Endothelial cell of umbilical vein (primary cell): ENCODE data around the gene GPR150.

ENCODE experiments used
- CTCF ChIP-seq, 2 donors: IDR thresholded peaks; 1 replicate in 1 of 2; 2 replicates in 1 of 2; pipeline ENCODE4 v1.5.1; 2011; ENCODE audit warnings: low read length in 2 of 2, mild to moderate bottlenecking in 2 of 2, moderate library complexity in 2 of 2, control low read depth in 1 of 2, inconsistent platforms in 1 of 2, low read depth in 1 of 2; ENCODE audit not compliant: insufficient read depth in 1 of 2; ENCODE audit errors: extremely low read depth in 1 of 2
- GATA2 ChIP-seq: IDR thresholded peaks from 2 replicates; pipeline ENCODE4 v1.7.0; 2011; ENCODE audit warnings: low read depth, mild to moderate bottlenecking, moderate library complexity, mixed read lengths, low read length; ENCODE audit not compliant: insufficient read length, insufficient read depth
- POLR2AphosphoS5 ChIP-seq: IDR thresholded peaks from 2 replicates; pipeline ENCODE4 v1.6.1; 2012; ENCODE audit warnings: low read depth, mild to moderate bottlenecking, control low read depth, low read length, moderate library complexity; ENCODE audit not compliant: insufficient read depth

GRCh38 chr5:95609711-95610110 is 10.2 kb upstream of the GPR150 start:
- no peak for TF ChIP-seq POLR2AphosphoS5
- no peak for TF ChIP-seq GATA2
- no peak for TF ChIP-seq CTCF (IDR thresholded peaks at IDR 0.05; ENCODE audit: extremely low read depth in 1 of 2, insufficient read depth in 1 of 2, low read depth in 1 of 2, low read length in 2 of 2)
